PC-3 (cell line): ENCODE measurements around the gene LRRFIP1. TPM values are rescaled to one million over a fixed set of nuclear protein-coding genes. Genes with fewer than 3 reads are reported as not detected.

Experiments
- ATAC-seq: fragments of 200-7000 bp; cut with Tn5 transposase; 2 replicates; pipeline ENCODE4 v1.9.1; 2020; ENCODE audit warnings: mild to moderate bottlenecking, moderate library complexity
- BruUV-seq: library from RNA; stranded (reverse); fragments of 400-500 nt; replicated peaks from 2 replicates; lab custom pipeline; 2021; lab: Mats Ljungman, UMichigan
- CTCF ChIA-PET: fragments of 300-600 bp; sonication (Branson Sonifier 250); formaldehyde crosslinking; loops from one replicate; lab custom pipeline; 2022; ENCODE audit warnings: antibody characterized with exemption; lab: Charles Lee
- POLR2A ChIA-PET: fragments of 300-600 bp; sonication (Branson Sonifier 250); formaldehyde crosslinking; loops from one replicate; lab custom pipeline; 2022; ENCODE audit warnings: antibody characterized with exemption; ENCODE audit not compliant: unreplicated experiment; lab: Charles Lee
- DNase-seq: peaks from one replicate; pipeline ENCODE4 v3.0.0-alpha.2; 2015
- H2AFZ ChIP-seq: fragments of 300-600 bp; sonication (generic); 2 replicates; pipeline ENCODE4 v1.6.0; 2016; ENCODE audit warnings: antibody characterized with exemption, low read length
- H3F3A ChIP-seq: fragments of 300-600 bp; sonication (generic); one replicate; pipeline ENCODE4 v1.6.0; 2017; ENCODE audit warnings: antibody characterized with exemption, low read length, control low read depth, mild to moderate bottlenecking; ENCODE audit not compliant: unreplicated experiment
- H3K27ac ChIP-seq: fragments of 300-600 bp; sonication (generic); 2 replicates; pipeline ENCODE4 v1.5.1; 2016; ENCODE audit warnings: mild to moderate bottlenecking, low read length
- H3K27me3 ChIP-seq: fragments of 300-600 bp; sonication (generic); 2 replicates; pipeline ENCODE4 v1.6.1; 2016; ENCODE audit warnings: low read length, mixed read lengths
- H3K36me3 ChIP-seq: fragments of 300-600 bp; sonication (generic); 2 replicates; pipeline ENCODE4 v1.6.1; 2016; ENCODE audit warnings: low read depth, mixed run types, low read length, mixed read lengths
- H3K4me1 ChIP-seq: fragments of 300-600 bp; sonication (generic); 2 replicates; pipeline ENCODE4 v1.5.1; 2016; ENCODE audit warnings: low read length; ENCODE audit not compliant: insufficient read depth
- H3K4me2 ChIP-seq: fragments of 300-600 bp; sonication (generic); 2 replicates; pipeline ENCODE4 v1.6.0; 2016; ENCODE audit warnings: low read length
- H3K4me3 ChIP-seq: fragments of 300-600 bp; sonication (generic); 2 replicates; pipeline ENCODE4 v1.5.1; 2016; ENCODE audit warnings: mild to moderate bottlenecking, low read length, mixed read lengths
- H3K79me2 ChIP-seq: fragments of 300-600 bp; sonication (generic); 2 replicates; pipeline ENCODE4 v1.6.1; 2017; ENCODE audit warnings: low read length, mixed read lengths
- H3K9ac ChIP-seq: fragments of 300-600 bp; sonication (generic); 2 replicates; pipeline ENCODE4 v1.6.0; 2016; ENCODE audit warnings: mild to moderate bottlenecking, low read length
- H3K9me2 ChIP-seq: fragments of 300-600 bp; sonication (generic); replicated peaks from 2 replicates; pipeline ENCODE4 v1.6.1; 2016; ENCODE audit warnings: mixed run types, low read length, mixed read lengths
- H3K9me3 ChIP-seq: fragments of 300-600 bp; sonication (generic); 2 replicates; pipeline ENCODE4 v1.6.1; 2016; ENCODE audit warnings: low read length, mixed read lengths
- H4K20me1 ChIP-seq: fragments of 300-600 bp; sonication (generic); 2 replicates; pipeline ENCODE4 v1.6.1; 2016; ENCODE audit warnings: low read length, mixed read lengths
- EZH2 ChIP-seq: fragments of 300-600 bp; sonication (generic); IDR thresholded peaks from one replicate; pipeline ENCODE4 v1.6.1; 2017; ENCODE audit warnings: antibody characterized with exemption, mild to moderate bottlenecking, low read length; ENCODE audit not compliant: unreplicated experiment
- EZH2phosphoT487 ChIP-seq: fragments of 300-600 bp; sonication (generic); IDR thresholded peaks from 2 replicates; pipeline ENCODE4 v1.6.1; 2018; ENCODE audit warnings: mild to moderate bottlenecking, antibody characterized with exemption, low read length, borderline replicate concordance
- intact Hi-C: fragments of 100-400 bp; cut with micrococcal nuclease; formaldehyde crosslinking; loops from 2 replicates; pipeline ENCODE4 v1.9.0; 2023
- total RNA-seq: library from RNA; depleted of rRNA; stranded (reverse); fragments of >200 nt; gene quantifications from 2 replicates; pipeline ENCODE4 v1.2.3, GENCODE V29; 2014
- TF ChIP-seq, protein P1 (sequence below): fragments of 300-600 bp; sonication (generic); conservative IDR thresholded peaks from 2 replicates; pipeline ENCODE4 v1.5.1; 2017; ENCODE audit warnings: antibody characterized with exemption, low read depth, mild to moderate bottlenecking, low read length

The LRRFIP1 gene
- total RNA-seq, 1 experiment from 2014 or later: 87.8 TPM

DNA sequence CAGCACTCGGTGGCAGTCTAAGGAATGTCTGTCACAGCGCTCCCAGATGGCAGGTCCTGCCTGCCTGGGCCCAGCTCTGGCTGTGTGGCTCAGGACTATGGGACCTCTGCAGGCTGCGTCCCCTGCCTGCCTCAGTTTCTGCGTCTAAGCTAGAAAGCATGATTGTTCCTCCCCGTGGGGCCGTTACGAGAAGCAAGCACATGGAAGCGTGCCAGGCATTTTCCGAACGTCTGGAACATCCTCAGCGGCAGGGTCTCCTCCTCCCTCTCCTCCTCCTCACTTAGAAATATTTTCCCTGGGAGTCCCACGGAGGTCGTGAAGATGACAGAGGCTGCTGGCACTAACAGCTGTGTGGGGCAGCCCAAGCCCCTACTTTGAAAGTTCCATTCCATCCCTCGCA is 43.3 kb downstream of the LRRFIP1 start:
- intact Hi-C loops: no loop called here
- ChIA-PET CTCF (no interaction called here), POLR2A (no interaction called here)
- no peak overlapping the region for H3K4me2 ChIP-seq
- H3K9me2 ChIP-seq: no peaks in the 10 kb centered on the region
- H3K27ac ChIP-seq: no peak overlapping the region
- no peaks in the 10 kb centered on the region for H3K9me3 ChIP-seq
- no peaks in the 10 kb centered on the region for H3K27me3 ChIP-seq
- H3K79me2 ChIP-seq: no peaks in the 10 kb centered on the region
- no peaks in the 10 kb centered on the region for H3K36me3 ChIP-seq
- ATAC-seq (no peak), DNase-seq (no peak)
- H3K9ac ChIP-seq: no peak overlapping the region
- H3F3A ChIP-seq: no peaks in the 10 kb centered on the region
- peaks cover 22% of the 10 kb centered on the region for H3K4me1 ChIP-seq
- TF ChIP-seq EZH2phosphoT487 (no peak), EZH2 (no peak)
- TF ChIP-seq, protein P1, sequence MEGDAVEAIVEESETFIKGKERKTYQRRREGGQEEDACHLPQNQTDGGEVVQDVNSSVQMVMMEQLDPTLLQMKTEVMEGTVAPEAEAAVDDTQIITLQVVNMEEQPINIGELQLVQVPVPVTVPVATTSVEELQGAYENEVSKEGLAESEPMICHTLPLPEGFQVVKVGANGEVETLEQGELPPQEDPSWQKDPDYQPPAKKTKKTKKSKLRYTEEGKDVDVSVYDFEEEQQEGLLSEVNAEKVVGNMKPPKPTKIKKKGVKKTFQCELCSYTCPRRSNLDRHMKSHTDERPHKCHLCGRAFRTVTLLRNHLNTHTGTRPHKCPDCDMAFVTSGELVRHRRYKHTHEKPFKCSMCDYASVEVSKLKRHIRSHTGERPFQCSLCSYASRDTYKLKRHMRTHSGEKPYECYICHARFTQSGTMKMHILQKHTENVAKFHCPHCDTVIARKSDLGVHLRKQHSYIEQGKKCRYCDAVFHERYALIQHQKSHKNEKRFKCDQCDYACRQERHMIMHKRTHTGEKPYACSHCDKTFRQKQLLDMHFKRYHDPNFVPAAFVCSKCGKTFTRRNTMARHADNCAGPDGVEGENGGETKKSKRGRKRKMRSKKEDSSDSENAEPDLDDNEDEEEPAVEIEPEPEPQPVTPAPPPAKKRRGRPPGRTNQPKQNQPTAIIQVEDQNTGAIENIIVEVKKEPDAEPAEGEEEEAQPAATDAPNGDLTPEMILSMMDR: no peak
- no peaks in the 10 kb centered on the region for H4K20me1 ChIP-seq
- H3K4me3 ChIP-seq: no peak overlapping the region
- no TSS peak for BruUV-seq
- no peak overlapping the region for H2AFZ ChIP-seq

DNA sequence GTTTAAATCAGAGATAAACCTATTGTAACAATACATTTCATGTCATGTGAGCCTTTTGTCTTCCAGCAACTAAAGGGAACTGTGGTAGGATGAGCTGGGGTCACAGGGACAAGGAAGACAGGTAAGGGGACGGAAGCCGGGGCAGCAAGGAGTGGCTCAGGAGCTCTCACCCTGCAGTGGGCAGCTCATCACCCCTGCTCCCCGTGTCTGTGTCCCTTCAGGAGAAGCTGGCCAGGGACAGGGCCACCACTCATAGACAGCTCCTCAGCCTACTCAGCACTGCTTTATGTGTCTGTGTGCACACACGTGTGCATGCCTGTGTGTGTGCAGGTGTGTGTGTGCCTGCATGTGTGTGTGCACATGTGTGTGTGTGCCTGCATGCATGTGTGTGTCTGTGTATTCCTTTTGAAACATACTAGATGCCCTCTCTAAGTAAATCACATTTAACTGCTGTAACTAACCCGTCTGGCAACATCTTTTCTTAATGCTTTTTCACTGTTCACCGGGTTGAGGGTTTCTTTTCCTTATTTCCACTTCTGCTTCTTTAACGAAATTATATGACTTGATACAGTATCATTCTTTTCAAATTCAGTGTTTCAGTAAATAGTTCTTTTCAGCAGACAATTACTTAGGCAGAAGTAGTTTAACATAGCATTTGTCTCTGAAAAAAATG is 44.2 kb downstream of the LRRFIP1 start:
- H2AFZ ChIP-seq: no peak overlapping the region
- peaks cover 22% of the 10 kb centered on the region for H3K4me1 ChIP-seq
- CTCF ChIA-PET: interaction anchor here (2.6 kb wide), 1 partner anchor 73 kb away, joined by 18 read pairs; no protein-coding TSS in a partner anchor
- intact Hi-C loops: no loop called here
- no peak for TF ChIP-seq EZH2phosphoT487
- TF ChIP-seq, protein P1: no peak
- no peak for TF ChIP-seq EZH2
- H3K79me2 ChIP-seq: no peaks in the 10 kb centered on the region
- no peaks in the 10 kb centered on the region for H3K27me3 ChIP-seq
- H3K9me3 ChIP-seq: no peaks in the 10 kb centered on the region
- no peaks in the 10 kb centered on the region for H4K20me1 ChIP-seq
- no peak overlapping the region for H3K4me3 ChIP-seq
- H3F3A ChIP-seq: no peaks in the 10 kb centered on the region
- no peak overlapping the region for H3K4me2 ChIP-seq
- no TSS peak for BruUV-seq
- ATAC-seq (no peak), DNase-seq (no peak)
- H3K36me3 ChIP-seq: no peaks in the 10 kb centered on the region
- POLR2A ChIA-PET: no interaction called here
- no peak overlapping the region for H3K27ac ChIP-seq
- no peaks in the 10 kb centered on the region for H3K9me2 ChIP-seq
- no peak overlapping the region for H3K9ac ChIP-seq

DNA sequence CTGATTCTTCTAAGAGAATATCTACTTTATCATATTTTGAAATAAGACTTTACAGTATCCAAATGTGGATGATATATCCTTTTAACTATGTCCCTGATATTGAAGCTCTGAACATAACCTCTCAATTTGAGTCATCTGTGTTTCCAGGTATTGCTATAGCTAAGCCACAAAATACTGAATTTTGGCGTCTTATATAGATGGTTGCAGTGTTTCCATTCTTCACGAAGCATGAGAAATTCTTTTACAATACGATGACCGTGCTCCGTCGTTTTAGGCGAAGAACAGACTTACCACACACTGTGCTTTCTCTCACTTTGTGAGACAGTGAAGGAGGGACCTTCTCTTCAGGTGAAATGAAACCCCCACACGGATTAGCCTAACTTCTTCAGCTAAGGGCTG is 45.3 kb downstream of the LRRFIP1 start:
- no peaks in the 10 kb centered on the region for H3K27me3 ChIP-seq
- ATAC-seq (no peak), DNase-seq (no peak)
- ChIA-PET CTCF (interaction anchor here (0.6 to 2.6 kb wide), 4 partner anchors 13 to 81 kb away, joined by 3 to 18 read pairs (median 4); no protein-coding TSS in a partner anchor), POLR2A (interaction anchor here (0.6 kb wide), 1 partner anchor 95 kb away, joined by 4 read pairs; no protein-coding TSS in a partner anchor)
- H3K27ac ChIP-seq: no peak overlapping the region
- no peaks in the 10 kb centered on the region for H3K9me2 ChIP-seq
- no peaks in the 10 kb centered on the region for H3K36me3 ChIP-seq
- 0 out of 2 replicates have a peak overlapping the region, but pooled peaks have one; percentile 85 for H2AFZ ChIP-seq
- H3K9ac ChIP-seq: no peak overlapping the region
- no peaks in the 10 kb centered on the region for H3F3A ChIP-seq
- H3K9me3 ChIP-seq: no peaks in the 10 kb centered on the region
- TF ChIP-seq EZH2 (no peak), EZH2phosphoT487 (no peak)
- TF ChIP-seq, protein P1: no peak
- H3K4me2 ChIP-seq: peak overlapping the region; percentile 97
- no TSS peak for BruUV-seq
- peak overlapping the region; percentile 71; the same call in 1 of the 2 replicates for H3K4me3 ChIP-seq
- peaks cover 22% of the 10 kb centered on the region for H3K4me1 ChIP-seq
- intact Hi-C loops: loop anchor here (1.0 kb wide), 4 partner anchors 15 to 102 kb away; no protein-coding TSS in a partner anchor
- H4K20me1 ChIP-seq: no peaks in the 10 kb centered on the region
- H3K79me2 ChIP-seq: no peaks in the 10 kb centered on the region
